GM21528 (cell line): Measurements from ENCODE around the gene ABCB6.

ENCODE experiments used
- ATAC-seq: cut with Tn5 transposase; IDR thresholded peaks from one replicate; pipeline ENCODE4 v1.9.1; 2021; ENCODE audit warnings: mild to moderate bottlenecking, moderate library complexity; ENCODE audit not compliant: unreplicated experiment, low FRiP score

The ABCB6 gene

DNA sequence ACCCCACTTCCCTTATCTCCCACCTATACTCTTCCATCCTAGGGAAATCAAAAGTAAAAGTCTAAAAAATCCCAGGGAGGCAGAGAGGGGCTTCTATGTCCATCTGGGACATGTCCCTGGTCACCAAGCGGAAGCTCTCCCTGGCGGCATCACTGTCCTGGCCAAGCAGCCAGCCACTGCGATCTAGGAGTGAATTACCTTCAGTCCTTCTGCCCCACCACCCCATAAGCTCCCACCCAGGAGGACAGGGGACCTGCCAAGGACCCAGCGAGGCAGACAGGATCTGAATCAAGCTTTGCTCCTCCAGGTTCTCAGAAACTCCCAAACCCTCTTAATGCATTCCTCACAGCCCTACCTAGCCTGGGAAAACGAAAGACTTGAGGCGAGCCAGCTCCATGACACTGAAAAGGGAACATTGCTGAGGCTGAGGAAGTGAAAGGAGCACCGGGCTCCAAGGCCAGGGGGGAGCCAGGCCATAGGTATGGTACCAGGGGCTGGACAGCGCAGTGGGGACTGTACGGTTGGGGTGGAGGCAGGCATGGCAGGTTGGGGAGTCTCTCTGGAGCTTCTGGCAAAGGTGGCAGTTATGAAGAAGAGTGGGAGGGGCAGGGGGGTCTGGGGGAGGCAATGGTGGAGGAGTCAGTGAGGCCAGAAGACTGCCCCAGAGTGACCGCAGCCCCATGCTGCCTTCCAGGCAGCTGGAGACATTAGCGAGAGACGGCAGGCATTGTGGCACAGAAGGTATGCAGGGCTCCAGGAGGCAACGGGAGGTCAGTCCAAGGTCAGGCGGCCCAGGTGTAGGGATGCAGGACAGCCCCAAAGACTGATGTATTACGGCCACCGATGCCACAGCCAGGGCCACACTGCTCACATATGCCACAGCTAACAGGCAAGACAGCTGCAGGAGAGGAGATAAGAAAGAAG, 46.3 kb downstream of the ABCB6 start:
- no peak for ATAC-seq

DNA sequence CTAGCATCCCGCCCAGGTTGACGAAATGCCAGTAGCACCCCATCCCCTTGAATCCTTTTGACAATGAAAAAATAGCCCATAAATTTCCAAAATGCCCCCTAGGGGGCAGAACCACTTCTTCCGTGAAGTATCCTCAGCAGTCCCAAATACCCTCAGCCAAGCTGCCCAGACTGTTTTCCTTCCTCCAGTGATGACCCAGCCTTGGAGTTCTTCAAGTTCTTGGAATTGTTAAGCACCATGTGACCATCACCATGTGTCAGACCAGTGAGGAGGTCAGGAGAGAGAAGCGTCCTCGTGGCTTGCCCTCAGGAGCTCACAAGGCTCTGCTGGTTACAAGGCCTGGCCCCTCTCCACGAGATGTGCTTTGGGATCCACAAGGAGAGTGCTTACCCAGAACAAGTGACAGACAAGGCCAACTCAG, 47.5 kb downstream of the ABCB6 start:
- ATAC-seq = no peak

DNA sequence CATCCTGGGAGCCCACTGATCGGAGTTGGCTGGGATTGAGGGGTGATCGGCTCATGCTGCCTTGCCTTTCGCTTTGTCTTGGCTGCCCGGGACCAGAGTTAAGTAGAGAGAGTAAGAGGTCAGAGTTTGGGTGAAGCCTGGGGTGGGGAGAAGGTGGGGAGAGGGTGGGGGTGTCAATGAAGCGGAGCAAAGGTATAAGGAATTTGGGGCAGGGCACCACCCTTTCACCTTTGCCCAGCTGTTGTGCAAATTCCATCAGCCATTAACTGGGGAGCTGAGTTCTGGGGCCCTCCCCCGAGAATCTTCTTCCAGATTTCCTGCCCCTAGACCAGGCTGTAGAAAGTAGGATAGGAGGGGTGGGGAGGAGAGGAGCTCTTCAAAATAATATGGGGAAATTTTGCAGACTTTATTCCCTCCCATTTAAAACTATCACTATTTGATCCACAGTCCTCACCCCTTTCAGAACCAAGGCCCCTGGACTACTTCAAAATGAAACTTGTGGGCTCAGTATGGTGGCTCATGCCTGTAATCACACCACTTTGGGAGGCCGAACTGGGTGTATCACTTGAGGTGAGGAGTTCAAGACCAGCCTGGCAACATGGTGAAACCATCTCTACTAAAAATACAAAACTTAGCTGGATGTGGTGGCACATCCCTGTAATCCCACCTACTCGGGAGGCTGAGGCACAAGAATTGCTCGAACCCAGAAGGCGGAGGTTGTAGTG, 48.7 kb downstream of the ABCB6 start, which contains the start of gene SLC23A3:
SLC23A3 (minus strand) TSS at position 100 of the 725 bp plus-strand sequence; CDS start at position 55, 45 bp downstream.
- ATAC-seq = no peak

DNA sequence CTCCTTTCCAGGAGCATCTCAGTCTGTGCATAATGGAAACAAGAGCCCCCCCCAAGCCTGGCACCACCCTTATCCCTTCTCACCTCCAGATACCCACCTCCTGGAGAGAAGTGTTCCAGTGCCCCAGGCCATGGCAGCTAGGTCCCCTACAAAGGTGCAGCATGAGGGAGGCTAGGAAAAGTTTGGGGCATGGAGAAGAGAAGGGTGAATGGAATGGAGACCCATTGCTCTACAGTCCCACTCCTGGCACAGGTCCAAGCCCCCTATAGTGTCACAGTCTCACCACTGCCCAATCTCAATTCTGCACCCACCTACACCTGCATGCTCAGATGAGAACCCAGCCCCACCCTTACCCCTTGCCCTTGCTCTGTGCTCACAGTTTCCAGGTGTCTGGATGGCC, 49.8 kb downstream of the ABCB6 start:
- no peak for ATAC-seq

DNA sequence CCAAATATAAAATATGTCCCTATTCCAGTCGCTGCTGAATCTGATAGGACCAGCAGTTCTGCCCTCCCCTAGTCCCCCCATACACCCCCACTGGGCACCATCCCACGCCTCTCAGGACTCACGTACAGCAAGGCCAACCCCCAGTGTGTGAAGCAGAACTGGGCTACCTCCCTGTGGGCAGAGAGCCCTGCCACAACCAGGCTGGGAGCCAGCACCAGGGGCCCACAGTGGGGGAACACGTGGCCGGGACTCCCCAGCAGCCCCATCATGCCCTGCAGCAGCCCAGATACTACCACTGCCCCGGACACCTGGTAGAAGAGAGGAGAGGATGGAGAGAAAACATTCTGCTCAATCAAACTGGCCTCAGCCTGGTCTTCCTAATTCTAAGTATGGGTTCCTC, 50.2 kb downstream of the ABCB6 start:
- no peak for ATAC-seq

DNA sequence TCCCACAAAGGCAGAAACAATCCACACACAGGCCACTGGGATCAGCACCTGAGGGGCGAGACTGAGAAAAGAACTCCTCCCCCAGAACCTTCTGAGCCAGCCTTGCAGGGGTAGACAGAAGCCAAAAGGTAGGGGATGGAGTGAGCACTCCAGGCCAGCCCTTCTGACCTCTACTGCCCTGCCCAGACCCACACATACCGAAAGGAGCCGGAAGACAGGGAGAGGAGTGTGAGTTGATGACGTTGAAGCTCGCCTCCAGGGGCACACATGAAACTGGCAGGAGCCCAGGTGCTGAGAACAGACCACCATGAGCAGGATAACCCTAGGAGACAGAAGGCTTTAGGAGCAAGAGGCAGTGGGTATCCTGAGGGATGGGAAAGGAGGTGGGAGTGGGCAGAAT, 50.8 kb downstream of the ABCB6 start:
- ATAC-seq = no peak

DNA sequence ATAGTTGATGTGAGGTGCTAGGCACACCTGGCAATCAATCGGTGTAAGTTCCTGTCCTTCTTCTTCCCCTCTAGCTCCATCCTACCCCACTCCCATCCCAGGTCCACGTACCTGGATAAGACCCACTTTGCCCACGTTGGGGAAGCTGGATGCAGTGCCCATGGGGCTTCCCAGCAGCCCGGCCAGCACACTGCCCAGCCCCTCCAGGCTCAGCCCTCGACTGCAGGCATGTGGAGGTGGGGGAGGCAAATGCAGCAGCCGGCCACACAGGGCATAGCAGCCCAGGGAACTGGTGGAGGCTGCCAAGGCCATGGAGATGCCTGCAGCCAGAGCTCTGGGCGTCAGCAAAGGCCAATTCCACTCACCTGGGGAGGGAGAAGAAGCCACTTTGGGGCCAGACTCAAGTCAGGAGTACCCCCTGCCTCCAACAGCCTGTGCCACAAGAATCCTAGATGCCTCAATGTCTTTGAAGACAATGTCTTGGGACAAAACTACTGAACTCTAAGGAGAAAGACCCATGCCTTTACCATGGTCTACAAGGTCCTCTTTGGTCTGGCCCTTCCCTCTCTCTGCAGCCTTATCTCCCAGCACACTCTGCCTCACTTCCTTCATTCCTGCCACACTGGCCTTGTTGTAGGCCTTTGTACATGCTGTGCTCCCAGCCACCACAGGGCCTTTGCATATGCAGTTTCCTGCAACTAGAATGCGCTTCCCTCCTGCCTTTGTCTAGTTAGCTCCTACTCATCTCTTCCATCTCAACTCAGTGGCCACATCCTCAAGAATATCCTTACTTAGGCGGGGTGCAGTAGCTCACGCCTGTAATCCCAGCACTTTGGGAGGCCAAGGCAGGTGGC, 53.5 kb downstream of the ABCB6 start:
- no peak for ATAC-seq

DNA sequence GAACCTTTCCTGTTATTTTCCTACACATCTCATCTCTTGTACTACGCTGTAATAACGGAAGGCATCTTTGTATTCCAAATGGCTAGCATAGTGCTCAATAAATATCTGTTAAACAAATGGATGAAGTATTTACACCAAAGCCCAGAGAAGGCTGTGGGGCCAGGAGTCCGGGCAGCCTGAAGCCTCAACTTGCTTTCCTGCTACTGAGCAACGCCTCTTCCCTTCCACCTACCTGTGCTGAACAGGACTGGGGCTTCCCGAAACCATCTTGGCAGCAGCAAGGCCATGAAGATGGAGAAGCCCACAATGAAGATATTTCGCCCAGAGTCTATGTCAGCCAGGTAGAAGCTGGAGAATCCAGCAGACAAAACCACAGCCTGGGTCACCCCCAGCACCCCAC, 55.6 kb downstream of the ABCB6 start:
- ATAC-seq = no peak

DNA sequence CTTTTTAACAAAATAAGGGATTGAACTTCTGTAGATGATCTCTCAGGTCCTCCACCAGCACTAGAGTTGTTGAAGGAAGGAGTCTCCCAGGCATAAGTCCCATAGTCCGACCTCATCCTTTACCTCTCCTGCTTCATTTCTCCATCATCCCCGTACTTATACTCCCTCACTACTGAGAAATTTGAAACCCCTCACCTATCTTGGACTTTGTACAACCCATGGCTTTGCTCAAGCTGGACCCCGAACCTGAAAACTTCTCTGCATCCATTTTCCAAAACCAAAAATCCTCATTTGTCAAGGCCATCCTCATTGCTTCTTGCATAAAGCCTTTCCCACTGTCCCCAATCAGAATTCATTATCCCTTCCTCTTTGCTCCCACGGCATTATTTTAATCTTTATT, 57.7 kb downstream of the ABCB6 start:
- ATAC-seq = no peak

DNA sequence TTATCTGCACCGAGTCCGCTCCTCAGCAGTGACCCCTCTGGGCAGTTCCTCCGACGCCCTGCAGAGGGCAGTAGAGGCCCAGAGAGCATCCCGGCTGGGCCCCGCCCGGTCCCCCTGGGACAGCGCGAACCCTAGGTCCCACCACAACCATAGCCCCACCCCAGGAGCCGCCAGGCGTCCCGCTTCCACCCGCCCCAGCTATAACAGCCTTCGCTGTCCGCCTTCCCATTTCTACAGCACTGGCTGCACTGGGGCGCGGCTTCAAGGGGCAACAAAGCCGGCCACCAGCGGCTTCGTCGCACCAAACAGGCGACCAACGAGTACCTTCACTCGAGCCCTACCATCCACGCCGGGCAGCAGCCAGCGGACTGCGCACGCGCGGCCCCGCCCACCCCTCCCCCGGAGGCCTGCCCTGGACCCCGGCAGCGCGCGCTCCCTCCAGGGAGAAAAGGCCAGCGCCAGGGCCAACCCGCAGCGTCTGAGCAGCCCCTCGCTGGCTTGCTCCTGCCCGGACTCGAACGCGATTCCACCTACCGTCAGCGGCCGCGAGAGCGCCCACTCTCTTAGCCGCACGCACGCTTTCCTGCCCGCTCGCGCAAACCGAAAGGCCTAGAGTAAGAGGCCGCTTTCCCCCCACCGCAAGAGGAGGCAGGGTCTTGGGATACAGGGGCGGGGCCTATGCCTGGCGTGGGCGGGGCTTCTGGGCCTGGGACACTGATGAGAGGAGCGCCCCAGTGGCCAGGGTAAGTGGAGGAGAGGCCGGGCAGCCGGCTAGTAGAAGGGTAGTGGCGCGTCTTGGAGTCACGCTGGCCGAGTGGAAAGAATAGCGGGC, 58.4 kb downstream of the ABCB6 start, which contains the start of gene NHEJ1:
NHEJ1 (minus strand) TSS at position 630 of the 832 bp plus-strand sequence. CDS start 2,453 bp downstream, outside the sequence.
- ATAC-seq = peak; percentile 91
